K562 (cell line): ENCODE data around the gene FOXO3.

ENCODE experiments used
- ATF1 ChIP-seq, 2 experiments: fragments of 450-650 bp in 1 of 2; IDR thresholded peaks; 2 replicates each; pipeline ENCODE4 v1.6.1; 2016; ENCODE audit warnings: missing compliant biosample characterization in 1 of 2, missing genetic modification characterization in 1 of 2
- MBD2 ChIP-seq: sonication (generic); IDR thresholded peaks from 2 replicates; pipeline ENCODE4 v1.6.1; 2016; ENCODE audit warnings: low read depth, borderline replicate concordance
- POLR2AphosphoS5 ChIP-seq: IDR thresholded peaks from 2 replicates; pipeline ENCODE4 v1.6.1; 2011; ENCODE audit warnings: mild to moderate bottlenecking, low read depth, low read length, moderate library complexity; ENCODE audit not compliant: control insufficient read depth, insufficient read depth
- SP1 ChIP-seq: sonication (generic); formaldehyde crosslinking; IDR thresholded peaks from 2 replicates; pipeline ENCODE4 v1.8.1; 2022; ENCODE audit warnings: mild to moderate bottlenecking, missing genetic modification reagents
- ZKSCAN3 ChIP-seq: fragments of 250-450 bp; sonication (Bioruptor Pico); IDR thresholded peaks from 2 replicates; pipeline ENCODE4 v1.4.0; 2020
- TF ChIP-seq, protein P1 (sequence below), 3 experiments: IDR thresholded peaks in 2 of 3; conservative IDR thresholded peaks in 1 of 3; 2 replicates each; pipeline ENCODE4 v1.5.1; 2011 to 2012; ENCODE audit warnings: low read length in 3 of 3, mild to moderate bottlenecking in 3 of 3, control low read depth in 2 of 3, improper control_type of control experiment in 1 of 3, inconsistent platforms in 1 of 3, low read depth in 1 of 3, mixed read lengths in 1 of 3, moderate library complexity in 1 of 3; ENCODE audit not compliant: insufficient read depth in 2 of 3
- TF ChIP-seq, protein P2 (sequence below), 2 experiments: fragments of 450-650 bp in 1 of 2; sonication (generic) in 1 of 2; formaldehyde crosslinking in 1 of 2; IDR thresholded peaks; 2 replicates each; pipeline versions ENCODE4 v1.7.1 to v1.9.0; 2016 to 2022; ENCODE audit warnings: inconsistent platforms in 1 of 2, mild to moderate bottlenecking in 1 of 2, missing genetic modification reagents in 1 of 2

DNA sequence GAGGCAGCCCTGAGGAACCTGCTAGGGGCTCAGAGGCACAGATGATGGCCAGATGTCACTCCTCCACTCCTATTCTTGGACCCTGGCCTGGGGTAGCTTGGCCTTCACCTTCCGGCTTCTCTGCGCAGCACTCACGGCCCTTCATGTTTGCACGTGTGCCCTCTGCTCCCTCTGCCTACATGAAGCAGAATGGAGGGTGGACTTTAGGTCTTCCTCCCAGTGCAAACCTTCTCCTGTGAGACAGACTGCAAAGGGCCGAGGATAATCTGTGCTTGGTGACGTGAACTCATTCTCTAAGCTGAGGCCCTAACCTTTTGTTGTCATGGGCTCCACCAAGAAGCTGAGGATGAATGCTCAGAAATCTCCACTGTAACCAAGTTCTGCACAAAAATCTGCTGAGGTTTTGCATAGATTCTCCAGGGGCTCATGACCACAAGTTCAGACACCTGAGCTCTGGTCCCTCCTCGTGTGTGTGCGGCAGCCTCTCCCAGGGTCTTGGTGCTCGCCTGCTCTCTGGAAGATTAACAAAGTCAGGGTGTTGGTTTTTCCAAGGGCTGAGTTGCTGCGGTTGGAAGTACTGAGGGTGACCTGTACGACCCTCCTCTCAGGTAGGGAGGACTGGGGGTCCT lies 25.5 kb upstream of the FOXO3 start:
- TF ChIP-seq ZKSCAN3, result no peak
- TF ChIP-seq ATF1 (CRISPR knock-in tag; IDR thresholded peaks at IDR 0.05), result no peak
- TF ChIP-seq ATF1 (tag; IDR thresholded peaks at IDR 0.05), result no peak
- TF ChIP-seq, protein P1, sequence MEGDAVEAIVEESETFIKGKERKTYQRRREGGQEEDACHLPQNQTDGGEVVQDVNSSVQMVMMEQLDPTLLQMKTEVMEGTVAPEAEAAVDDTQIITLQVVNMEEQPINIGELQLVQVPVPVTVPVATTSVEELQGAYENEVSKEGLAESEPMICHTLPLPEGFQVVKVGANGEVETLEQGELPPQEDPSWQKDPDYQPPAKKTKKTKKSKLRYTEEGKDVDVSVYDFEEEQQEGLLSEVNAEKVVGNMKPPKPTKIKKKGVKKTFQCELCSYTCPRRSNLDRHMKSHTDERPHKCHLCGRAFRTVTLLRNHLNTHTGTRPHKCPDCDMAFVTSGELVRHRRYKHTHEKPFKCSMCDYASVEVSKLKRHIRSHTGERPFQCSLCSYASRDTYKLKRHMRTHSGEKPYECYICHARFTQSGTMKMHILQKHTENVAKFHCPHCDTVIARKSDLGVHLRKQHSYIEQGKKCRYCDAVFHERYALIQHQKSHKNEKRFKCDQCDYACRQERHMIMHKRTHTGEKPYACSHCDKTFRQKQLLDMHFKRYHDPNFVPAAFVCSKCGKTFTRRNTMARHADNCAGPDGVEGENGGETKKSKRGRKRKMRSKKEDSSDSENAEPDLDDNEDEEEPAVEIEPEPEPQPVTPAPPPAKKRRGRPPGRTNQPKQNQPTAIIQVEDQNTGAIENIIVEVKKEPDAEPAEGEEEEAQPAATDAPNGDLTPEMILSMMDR (IDR thresholded peaks at IDR 0.05 in 2 of 3, conservative IDR thresholded peaks at IDR 0.05 in 1 of 3; ENCODE audit: insufficient read depth in 2 of 3, low read depth in 1 of 3, low read length in 3 of 3), result no peak
- TF ChIP-seq MBD2, result no peak
- no peak for TF ChIP-seq SP1 (CRISPR knock-in tag)
- TF ChIP-seq, protein P2, sequence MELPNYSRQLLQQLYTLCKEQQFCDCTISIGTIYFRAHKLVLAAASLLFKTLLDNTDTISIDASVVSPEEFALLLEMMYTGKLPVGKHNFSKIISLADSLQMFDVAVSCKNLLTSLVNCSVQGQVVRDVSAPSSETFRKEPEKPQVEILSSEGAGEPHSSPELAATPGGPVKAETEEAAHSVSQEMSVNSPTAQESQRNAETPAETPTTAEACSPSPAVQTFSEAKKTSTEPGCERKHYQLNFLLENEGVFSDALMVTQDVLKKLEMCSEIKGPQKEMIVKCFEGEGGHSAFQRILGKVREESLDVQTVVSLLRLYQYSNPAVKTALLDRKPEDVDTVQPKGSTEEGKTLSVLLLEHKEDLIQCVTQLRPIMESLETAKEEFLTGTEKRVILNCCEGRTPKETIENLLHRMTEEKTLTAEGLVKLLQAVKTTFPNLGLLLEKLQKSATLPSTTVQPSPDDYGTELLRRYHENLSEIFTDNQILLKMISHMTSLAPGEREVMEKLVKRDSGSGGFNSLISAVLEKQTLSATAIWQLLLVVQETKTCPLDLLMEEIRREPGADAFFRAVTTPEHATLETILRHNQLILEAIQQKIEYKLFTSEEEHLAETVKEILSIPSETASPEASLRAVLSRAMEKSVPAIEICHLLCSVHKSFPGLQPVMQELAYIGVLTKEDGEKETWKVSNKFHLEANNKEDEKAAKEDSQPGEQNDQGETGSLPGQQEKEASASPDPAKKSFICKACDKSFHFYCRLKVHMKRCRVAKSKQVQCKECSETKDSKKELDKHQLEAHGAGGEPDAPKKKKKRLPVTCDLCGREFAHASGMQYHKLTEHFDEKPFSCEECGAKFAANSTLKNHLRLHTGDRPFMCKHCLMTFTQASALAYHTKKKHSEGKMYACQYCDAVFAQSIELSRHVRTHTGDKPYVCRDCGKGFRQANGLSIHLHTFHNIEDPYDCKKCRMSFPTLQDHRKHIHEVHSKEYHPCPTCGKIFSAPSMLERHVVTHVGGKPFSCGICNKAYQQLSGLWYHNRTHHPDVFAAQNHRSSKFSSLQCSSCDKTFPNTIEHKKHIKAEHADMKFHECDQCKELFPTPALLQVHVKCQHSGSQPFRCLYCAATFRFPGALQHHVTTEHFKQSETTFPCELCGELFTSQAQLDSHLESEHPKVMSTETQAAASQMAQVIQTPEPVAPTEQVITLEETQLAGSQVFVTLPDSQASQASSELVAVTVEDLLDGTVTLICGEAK (IDR thresholded peaks at IDR 0.05), result no peak
- TF ChIP-seq, protein P2 (CRISPR knock-in tag; IDR thresholded peaks at IDR 0.05), result no peak
- no peak for TF ChIP-seq POLR2AphosphoS5
